GM19025 (cell line): ENCODE data around the gene NEK6.

Experiments
- ATAC-seq: cut with Tn5 transposase; IDR thresholded peaks from one replicate; pipeline ENCODE4 v1.9.1; 2021; ENCODE audit warnings: mild to moderate bottlenecking, low read depth, moderate library complexity; ENCODE audit not compliant: unreplicated experiment

Gene NEK6

DNA sequence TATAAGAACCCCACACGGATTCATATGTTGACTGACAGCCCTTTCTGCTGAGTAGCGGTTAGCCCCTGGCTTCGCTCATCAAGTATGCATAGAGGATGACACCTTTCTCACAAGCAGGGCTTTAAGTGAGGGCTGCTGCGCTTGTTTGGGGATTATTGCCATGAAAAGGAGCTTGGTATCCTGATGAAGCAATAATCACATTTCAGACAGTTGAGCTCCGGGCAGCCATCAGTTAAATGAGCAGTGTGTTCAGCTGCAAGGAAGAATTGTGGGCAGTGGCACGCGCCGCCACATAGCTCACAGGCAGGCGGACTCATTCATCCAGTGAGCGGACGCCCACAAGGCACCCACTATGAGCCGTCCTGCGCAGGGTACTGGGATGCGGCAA is 77.6 kb downstream of the NEK6 start:
- ATAC-seq = no peak

DNA sequence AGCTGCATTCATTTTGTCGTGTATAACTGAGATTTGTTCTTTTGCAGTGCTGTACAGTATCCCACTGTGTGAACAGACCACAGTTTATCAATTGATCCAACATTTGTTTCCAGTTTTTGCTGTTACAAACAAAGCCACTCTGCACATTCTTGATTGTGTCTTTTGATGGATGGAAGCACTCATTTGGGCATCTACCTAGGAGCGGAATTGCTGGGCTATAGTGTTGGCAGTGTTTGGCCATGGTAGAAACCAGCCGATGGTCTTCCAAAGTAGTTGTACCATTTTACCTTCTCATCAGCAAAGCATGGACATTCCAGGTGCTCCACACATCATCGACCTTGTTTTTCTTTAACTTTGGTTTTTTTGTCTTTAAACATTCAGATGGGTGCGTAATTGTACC is 79.8 kb downstream of the NEK6 start:
- no peak for ATAC-seq

DNA sequence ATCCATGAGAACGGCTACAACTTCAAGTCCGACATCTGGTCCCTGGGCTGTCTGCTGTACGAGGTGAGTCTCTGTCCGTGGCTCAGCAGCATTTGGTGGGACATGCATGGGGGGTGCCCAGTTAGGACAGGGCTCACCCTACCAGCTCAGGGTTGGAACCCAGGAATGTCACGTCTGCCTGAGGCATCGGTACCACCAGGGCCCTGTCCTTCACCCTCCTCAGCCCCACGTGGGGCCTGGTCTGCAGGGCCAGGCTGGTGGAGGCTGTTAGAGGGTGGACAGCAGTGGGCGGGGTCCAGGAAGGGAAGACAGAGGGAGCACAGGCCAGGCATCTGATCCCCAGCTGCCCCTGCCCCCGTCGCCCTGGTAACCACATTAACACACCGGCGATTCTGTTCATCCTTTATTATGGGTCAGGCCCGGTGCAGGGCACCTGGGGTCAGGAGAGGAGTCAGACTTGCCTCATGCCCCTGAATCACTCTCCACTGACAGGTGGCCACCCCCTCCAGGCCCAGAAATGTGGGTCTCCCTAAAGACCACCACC is 81.9 kb downstream of the NEK6 start:
- ATAC-seq = no peak

DNA sequence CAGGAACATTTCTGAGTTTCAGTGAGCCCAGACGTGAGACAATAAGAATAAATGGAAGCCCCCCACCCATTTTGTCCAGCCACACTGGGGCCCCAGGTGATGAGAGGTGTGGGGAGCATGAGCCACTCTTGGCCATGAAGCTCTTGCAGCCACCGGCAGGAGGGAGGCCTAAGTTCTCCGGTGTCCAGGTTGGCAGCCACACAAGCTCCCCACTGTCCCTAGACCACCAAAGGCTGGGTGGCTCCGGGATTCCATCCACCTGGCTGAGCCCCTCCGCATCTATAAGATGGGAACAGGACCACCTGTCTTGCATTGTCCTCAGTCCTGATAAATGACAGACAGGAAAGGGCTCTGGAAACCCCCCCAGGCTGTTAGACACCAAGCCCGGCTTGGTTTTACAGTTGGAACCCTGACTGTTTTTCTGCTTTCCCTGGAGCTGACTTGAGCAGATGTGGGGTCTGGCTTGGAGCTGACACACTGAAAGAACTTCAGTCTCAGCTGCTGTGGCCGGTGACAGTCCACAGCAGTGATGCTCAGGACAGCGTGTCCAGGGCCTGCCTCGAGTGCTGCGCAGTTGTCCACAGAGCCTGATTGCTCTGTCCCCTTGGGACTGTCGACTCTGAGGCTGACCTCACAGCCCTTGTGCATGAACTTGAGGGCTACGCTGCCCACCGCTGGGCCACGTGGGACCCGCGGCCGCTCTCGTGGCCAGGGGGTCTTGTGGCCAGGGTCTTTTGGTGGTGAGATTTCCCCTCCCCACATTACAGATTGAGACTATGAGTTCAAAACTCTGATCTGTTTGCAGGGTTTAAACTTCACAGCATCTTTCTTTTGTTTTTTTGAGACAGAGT is 82.7 kb downstream of the NEK6 start:
- ATAC-seq = no peak

DNA sequence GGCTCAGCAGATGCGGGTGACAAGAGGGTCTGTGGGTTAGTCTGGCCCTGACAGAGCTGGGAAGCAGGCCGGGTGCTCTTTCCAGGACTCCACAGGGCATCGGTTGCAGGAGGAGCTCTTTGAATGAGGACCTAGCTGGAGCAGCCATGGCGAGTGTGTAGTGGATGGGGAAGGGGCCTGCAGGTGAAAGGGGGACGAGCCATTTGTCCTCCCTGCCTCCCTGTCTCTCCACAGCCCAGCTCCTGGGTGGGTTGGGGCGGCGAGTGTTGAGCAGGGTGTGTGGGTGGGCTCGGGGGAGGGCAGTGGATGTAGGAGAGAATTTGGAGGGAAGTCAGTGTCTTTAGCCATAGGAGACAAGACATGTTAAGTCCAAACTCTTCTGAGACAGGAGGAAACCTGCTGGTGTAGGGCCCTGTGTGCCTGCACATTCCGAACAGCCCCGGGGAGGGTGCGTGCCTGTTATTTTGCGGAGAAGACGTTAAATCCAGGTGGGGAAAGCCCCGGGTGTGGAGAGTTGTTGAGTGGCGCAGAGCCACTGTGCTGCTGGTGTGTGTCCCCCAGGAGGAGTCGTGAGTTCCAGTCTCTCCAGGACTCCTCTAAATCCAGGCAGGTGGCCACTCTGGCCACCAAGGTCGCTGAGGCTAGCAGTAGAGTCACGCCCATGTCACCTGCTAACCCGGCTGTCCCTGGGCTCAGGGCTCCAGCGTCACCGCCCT is 83.9 kb downstream of the NEK6 start:
- ATAC-seq = no peak

DNA sequence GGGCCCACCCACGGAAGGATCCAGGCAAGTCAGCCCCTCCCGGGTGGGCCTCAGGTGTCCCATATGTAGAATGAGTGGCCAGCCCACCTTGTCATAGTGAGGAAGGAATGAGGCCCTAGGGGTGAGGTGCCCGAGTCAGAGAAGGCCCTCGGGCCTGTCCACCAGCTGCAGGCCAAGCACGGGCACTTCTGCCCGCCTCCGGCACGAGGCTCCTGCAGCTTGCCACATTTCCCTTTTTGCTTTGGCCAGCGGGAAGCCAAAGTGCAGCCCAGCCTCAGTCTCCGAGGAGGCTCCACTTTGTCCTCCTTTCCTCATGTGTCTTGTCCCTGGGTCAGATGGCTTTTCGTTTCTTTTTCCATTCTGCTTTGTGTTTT is 84.6 kb downstream of the NEK6 start:
- ATAC-seq = no peak

DNA sequence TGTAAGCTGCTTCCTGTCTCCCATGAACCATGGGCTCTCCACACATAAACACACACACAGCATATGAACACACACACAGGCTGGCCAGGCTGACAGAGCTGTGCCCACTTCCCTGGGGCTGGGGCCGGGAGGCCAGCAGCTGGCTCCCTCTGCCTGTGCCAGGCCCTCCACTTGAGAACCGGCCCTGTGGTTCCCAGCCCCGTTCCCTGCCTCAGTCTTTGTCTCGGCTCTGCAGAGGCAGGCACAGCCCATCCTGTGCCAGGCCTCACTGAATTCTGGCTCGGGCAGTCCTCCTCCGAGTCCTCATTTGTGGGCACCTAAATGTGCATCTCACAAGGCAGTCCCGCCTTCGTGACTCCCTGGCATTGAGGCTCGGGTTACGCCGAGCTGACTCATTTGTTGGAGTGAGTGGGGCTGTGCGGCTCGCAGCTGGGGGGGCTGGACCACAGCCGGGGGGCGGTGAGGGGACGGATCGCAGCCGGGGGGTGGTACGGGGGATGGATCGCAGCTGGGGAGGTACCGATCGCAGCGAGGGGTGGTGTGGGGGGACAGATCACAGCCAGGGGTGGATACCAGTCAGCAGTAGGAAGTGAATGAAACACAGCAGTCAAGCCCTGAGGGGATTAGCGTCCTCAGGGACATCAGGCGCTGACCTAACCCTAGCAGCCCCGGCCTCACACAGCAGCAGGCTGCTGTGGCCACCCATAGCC is 85.2 kb downstream of the NEK6 start:
- ATAC-seq = no peak

DNA sequence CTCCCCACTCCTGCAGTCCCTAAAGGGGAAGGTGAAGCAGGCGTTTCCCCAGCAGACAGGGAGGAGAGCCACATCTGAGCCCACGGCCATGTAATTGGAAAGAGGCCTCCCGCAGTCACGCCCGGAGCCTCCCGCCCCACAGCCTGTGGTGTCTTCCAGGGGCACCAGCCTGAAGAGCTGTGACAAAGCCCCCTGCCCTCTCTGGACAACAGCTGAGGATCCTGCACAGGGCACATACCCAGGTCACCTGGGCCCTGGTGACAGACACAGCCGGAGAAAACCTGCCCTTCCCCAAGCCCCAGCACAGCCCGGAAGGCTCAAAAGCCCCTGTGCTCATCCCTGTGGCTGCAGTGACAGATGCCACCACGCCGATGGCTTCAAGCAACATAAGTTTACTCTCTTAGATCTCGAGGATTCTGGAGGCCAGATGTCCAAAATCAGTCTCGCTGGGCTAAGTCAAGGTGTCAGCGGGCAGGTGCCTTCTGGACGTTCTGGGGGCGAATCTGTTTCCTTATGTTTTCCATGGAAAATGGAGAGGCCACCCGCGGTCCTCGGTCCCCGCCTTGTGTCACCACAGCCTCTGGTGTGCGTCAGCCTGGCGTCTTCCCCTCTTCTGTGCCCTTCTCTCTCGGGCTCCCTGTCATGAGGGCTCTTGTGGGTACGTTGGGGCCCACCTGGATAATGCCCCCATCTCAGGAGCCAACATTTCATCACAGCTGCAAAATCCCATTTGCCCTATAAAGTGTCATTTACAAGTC is 86.0 kb downstream of the NEK6 start:
- ATAC-seq = no peak

DNA sequence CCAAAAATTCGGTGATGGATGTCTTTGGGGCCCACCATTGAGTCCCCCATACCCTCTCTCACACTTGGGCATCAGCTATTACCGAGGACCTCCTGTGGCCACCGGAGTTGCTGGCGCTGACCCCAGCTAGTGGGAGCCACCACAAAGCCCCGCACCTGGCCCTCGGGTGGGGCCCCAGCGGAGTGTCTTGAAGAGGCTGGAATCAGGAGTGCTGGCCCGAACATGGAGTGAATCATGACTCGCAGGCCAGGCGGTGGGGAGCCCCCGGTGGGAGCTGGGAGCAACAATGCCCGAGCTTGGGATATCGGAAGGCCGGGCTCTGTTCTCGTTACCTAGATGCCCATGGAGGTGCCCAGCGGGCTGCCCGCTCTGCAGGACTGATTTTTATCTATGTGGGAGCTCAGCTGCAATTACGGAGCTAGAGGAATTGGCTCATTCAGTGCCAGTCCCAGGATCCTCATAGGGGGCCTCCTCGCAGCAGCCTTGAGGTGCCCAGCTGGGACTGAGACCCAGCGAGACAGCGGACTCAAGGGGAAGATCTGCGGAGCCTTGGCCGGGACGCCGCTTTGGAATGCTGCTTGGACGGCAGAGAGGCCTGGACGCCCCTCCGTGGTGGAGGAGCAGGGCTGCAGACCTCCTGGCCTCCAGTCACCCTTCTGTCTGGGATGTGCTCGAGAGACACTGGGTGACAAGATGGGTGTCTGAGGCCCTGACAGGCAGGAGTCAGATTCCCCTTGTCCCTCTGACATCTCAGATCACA is 86.7 kb downstream of the NEK6 start:
- ATAC-seq = no peak

DNA sequence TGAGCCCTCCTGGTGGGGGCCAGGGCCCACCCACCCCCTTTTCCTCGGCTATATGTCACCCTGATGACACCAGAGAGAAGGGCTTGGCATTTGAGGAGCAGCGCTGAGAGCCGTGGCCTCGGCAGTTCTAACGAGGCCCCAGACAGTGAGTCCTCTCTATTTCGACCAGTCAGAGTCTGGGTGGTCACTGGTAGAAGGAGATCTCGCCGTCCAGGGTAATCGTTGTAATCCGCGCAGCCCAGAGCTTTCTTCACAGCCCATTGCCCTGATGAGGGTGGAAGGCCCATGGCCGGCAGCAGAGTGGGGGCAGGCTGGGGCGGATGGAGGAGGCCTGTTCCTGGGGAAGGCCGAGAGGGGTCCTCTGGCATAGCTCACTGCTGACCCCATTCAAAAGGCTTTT is 87.3 kb downstream of the NEK6 start:
- ATAC-seq = no peak

DNA sequence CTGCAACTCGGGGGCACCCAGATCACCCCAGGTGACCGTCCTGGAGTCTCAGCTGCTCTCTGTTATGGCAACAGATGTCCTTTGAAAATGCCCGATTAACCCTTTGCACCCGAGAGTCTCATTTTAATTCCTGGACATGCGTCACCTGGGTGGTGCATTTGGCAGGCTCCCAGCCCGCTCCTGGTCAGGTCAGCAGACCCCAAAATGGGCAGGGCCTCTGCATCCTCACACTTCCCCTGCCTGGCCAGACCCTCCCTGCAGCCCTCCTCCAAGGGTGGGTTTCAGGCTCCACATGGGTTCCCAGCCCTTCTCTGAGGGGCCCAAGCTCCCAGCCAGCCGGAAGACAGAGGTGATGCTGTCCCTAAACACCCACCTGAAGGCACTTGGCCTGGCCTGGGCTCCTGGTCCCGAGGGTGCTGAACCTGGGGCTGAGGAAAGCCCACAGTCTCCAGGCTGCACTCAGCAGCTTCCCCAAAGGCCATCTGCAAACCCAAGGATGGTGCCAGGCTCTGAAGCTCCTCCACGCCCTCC is 88.1 kb downstream of the NEK6 start:
- no peak for ATAC-seq

DNA sequence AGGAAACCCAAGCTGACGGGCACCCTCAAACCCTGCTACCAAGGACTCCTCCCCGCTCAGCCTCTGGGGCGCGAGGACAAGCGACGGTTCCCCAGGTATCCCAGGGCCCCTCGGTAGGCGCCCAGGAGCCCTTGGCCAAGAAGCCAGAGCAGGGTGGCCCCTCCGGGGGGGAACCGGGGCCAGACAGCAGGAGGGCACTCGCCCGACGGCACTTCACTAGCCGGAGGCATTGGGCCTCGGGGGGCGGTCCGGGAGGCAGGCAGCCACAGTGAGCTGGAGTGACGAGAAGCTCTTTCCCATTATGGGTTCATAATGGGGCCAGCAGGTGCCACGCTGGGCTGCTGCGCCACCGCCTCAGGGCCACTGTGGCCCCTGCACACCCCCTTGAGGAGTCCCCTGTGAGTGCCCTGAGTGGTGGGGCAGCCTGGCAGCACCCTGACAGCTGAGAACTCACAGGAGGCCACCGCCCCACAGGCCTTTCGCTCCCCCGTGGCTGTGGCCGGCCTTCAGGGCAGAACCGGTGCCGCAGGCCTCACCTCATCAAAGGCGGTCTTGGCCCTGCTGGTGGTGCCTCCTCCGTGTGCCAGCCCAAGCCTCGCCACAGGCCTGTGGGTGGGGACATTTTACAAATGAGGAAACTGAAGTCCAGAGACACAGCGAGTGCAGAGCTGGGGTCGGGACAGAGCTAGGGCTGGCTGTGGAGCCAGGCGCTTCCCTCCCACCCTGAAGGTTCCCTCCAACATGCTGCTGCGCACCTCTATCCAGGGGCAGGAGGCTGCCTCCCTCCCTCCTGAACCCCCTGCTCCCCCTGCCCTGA is 88.8 kb downstream of the NEK6 start:
- no peak for ATAC-seq

DNA sequence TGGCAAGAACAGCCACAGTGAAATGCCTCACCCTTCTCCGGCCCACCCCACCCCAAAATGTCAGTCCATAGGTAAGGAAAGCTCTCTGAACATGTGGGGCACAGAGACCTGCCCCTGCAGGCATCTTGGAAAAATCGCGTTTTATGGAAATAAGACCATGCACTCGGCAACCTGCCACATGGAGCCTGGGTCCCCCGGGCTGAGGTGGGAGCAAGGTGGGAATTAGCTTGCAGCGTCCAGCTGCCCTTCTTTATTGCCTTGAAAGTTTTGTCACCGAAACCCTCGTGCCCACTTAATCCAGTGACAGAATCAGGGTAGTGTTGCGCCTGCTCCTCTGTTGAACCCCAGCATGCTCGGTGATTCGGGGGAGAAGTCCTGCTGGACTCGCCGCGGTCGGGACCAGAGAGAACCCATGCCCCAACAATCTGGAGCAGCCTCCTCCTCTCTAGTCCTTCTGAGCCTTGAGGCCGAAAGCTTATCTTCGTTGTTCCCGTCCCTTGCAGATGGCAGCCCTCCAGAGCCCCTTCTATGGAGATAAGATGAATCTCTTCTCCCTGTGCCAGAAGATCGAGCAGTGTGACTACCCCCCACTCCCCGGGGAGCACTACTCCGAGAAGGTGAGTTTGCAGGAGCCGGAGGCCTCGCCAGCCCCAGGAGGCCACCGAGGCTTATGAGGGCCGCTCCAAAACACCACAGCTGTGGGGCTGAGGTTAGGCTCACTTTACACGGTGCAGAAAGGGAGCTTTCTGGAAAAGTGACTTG is 89.6 kb downstream of the NEK6 start:
- no peak for ATAC-seq

DNA sequence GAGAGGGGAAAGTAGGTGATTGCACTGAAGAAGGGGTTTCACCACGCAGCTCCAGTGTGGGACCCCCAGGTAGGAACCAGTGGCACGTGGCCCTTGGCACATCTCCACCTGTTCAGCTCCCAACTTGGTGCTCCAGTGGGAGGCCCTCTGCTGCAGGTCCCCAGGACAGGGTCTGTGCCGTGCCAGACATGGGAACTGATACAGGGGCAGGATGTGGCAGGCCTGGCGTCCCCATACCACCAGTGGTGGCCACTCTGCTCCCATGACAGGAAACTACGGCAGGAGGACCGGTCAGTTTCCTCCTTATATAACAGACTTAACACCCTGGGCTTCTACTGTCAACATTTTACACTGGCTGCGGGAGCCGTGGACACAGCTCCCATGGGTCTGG is 90.2 kb downstream of the NEK6 start:
- no peak for ATAC-seq

DNA sequence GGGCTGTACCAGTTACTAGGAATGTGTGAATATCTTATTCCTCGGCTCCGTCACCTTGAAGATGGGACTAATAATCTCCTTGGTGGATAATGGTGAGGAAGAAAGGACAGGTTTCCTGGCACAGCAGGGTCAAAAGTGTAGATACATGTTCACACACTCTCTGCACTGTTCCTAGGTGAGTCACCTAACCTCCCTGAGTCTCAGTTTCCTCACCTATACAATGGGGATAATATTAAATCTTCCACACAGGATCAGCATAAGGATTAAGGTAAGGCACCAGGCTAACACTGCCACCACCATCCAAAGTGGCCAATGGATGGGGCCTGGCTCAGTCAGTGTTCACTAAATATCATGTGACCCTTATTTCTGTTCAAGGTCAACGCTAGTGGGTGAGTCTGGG is 90.6 kb downstream of the NEK6 start:
- no peak for ATAC-seq

DNA sequence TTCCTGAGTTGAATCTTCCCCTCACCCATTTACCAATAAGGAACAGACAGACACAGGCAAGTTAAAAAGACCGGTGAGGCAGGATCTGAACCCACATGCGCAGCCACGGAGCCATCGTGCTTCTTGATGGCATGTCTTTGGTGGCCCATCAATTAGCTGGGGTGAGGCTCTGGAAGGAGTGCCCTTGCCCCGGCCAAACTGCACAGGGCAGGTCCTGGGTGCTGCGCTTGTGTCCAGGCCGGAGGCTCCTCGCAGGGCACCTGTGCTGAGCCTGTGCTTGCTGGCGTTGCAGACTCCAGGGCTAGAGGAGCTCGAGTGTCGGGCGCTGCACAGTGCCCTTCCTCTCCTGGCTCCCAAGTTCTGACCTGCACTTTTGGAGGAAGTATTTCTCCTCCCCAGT is 91.1 kb downstream of the NEK6 start:
- ATAC-seq = no peak

DNA sequence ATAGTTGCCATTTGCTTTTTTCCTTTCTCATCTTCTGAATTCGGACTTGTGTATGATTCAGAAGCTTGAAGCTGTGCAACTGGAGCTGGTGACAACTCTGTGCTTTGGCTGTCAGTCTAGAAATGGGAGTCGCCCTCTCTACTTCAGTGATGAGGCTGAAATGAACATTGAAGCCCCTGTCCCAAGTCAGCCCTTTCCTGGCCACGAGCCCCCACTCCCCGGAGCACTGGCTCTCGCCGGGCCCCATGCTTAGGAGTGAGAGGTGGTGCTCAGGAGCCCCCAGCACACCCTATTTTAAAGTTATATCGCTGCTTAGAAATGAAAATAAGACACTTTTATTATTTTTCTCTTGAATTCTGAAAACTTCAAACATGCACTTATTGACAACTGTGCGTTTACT is 91.5 kb downstream of the NEK6 start:
- ATAC-seq = no peak
